GM18867 (cell line): Measurements from ENCODE around the gene TMEM139.
A peak's percentile ranks its signal among the peaks of the same experiment; 100 is the strongest.

Experiments
- ATAC-seq: cut with Tn5 transposase; IDR thresholded peaks from one replicate; pipeline ENCODE4 v1.9.1; 2021; ENCODE audit warnings: mild to moderate bottlenecking, moderate library complexity; ENCODE audit not compliant: unreplicated experiment

TMEM139 gene

GRCh38 chr7:143284591-143285469 is at the start of gene TMEM139:
Gene TMEM139 (plus strand): TSS chr7:143284958. CDS start chr7:143285958, 1,000 bp downstream.
- no peak for ATAC-seq

GRCh38 chr7:143235561-143235960 is 49.2 kb upstream of the TMEM139 start:
- no peak for ATAC-seq

GRCh38 chr7:143236408-143236990 is 48.3 kb upstream of the TMEM139 start:
- no peak for ATAC-seq

- ATAC-seq = no peak
Observed at GRCh38 chr7:143237366-143237765, 47.4 kb upstream of the TMEM139 start.

- ATAC-seq = no peak
Observed at GRCh38 chr7:143238289-143238980, 46.3 kb upstream of the TMEM139 start.

GRCh38 chr7:143239813-143240212 is 44.9 kb upstream of the TMEM139 start:
- ATAC-seq = no peak

- ATAC-seq = peak; percentile 94
Observed at GRCh38 chr7:143240291-143241168, 44.2 kb upstream of the TMEM139 start.

GRCh38 chr7:143242306-143242705 is 42.5 kb upstream of the TMEM139 start:
- no peak for ATAC-seq

- ATAC-seq = no peak
Observed at GRCh38 chr7:143243111-143243510, 41.6 kb upstream of the TMEM139 start.

- no peak for ATAC-seq
Observed at GRCh38 chr7:143243614-143244013, 41.1 kb upstream of the TMEM139 start.

- no peak for ATAC-seq
Observed at GRCh38 chr7:143244321-143244720, 40.4 kb upstream of the TMEM139 start.

GRCh38 chr7:143245123-143245522 is 39.6 kb upstream of the TMEM139 start:
- no peak for ATAC-seq

- ATAC-seq = no peak
Observed at GRCh38 chr7:143247372-143247771, 37.4 kb upstream of the TMEM139 start.

- ATAC-seq = no peak
Observed at GRCh38 chr7:143248761-143249354, 35.9 kb upstream of the TMEM139 start.

GRCh38 chr7:143250199-143250598 is 34.6 kb upstream of the TMEM139 start:
- ATAC-seq = no peak

- ATAC-seq = no peak
Observed at GRCh38 chr7:143250822-143251221, 33.9 kb upstream of the TMEM139 start.

GRCh38 chr7:143252006-143252405 is 32.8 kb upstream of the TMEM139 start:
- ATAC-seq = no peak

GRCh38 chr7:143255564-143255963 is 29.2 kb upstream of the TMEM139 start:
- no peak for ATAC-seq

- ATAC-seq = peak; percentile 13
Observed at GRCh38 chr7:143256325-143256724, 28.4 kb upstream of the TMEM139 start.

- ATAC-seq = peak; percentile 87
Observed at GRCh38 chr7:143256932-143257331, 27.8 kb upstream of the TMEM139 start.
